C1 segment of cervical spinal cord (tissue), 14 donors: ENCODE data around the gene MSL1.
"Not testable (repeated sequence)": the region's sequence is repeated elsewhere in the genome, so short reads cannot be mapped to it uniquely, and the experiment has no call there.

Experiments used
- DNase-seq, 14 donors: peaks; one replicate each; lab custom pipeline; 2025; lab: John Stamatoyannopoulos, UW

MSL1 gene

DNA sequence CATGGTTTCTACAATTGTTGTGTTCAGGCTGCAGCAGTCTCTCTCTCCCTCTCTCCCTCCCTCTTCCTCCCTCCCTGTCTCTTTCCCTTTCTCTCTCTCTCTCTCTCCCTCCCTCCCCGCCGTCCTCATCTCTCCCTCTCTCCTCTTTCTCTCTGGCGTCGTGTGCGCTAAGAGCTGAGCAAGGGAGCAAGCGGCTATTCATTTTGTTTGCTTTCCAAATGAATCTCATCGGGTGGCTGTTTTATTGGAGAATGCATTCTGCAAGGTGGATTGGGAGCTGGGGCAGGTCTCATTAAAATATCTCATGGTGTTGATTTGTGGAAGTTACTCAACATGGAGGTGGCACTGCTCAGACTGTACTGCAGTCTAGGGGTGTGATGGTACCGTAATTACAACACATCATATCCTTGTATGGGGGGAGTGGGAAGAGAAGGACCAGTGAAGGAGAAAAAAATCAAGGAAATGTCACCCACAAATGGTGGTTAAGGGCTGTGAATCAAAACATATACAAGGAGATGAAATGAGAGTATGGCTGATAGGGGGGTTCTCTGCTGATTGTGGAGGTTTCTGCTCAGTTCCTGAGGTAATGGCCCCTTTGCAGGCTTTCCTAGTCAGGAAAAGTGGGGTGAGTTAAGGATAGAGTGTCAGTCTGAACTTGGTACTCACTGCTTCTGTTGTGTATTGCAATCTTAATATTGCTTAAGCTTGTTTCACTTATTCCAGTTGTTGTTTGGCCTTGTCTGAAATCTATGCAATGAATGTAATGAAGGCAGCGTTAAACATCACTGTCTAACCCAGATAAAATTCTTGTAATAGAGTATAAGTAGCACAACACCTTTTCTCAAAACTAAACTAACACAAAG, 2.7 kb downstream of the MSL1 start:
- DNase-seq: peak in 2 of 14 donors; percentile 15 to 51

DNA sequence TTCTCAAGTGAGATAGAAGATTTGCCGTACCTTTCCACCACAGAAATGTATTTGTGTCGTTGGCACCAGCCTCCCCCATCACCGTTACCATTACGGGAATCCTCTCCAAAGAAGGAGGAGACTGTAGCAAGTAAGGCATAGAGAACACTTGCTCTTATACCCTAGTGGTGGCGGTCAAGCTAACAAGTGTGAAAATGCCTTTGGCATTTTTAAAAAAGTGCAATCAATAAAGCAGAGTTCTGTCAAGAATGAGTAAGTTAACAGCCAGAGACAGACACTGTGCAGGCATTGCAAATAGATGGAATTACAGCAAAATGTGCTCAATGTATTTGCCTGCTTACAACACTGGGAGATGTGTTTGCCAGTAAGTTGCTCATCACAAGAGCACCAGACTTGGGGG, 7.7 kb downstream of the MSL1 start:
- DNase-seq: no peak

DNA sequence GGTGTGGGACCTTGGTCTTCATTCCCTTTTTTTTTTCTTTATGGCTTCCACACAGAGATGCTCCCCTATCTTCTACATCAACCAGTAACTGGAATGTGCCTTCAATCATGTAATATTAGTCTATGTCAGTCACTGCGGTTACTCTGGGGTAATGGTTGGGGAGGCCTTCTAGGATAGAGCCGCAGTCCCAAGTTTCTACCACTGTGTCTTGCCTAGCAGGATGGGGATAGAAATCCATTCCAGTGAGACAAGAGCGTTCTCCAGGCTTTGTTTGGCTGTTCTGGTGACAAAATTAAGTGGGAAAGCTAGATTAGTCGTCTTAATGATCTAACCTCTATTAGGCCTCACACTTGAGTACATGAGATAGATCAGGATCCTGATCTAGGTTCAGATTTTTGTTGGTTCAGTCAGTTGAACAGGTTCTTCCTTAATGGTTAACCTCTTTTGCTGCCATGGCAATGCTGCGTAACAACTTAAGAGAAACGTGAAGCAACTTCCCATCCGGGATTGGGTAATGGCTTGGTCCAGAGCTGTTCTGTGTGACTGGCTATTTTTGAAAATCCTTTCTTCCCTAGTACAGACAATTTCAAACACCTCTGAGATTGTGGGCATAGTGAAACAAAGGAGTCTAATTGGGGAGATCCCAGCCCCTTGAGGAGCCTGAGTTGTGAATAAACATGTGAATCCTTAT, 8.7 kb downstream of the MSL1 start:
- DNase-seq: peak in 2 of 14 donors; percentile 4 to 15

DNA sequence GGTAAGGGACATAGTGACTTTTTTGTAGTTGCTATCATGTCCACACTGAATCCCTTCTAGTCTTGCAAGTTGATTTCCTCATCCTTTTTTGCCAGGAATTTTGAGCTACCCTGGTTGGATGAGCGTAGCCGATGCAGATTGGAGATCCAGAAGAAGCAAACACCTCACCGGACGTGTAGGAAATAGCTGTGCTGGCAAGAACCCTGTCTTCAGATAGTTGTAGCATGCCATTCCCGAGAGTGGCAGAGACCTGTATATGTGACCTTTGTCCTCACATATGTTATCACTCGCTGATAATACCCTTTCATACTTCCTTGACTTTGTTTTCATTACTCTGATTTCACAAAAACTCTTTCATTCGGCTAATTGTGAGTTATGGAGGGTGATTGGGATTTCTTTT, 12.4 kb downstream of the MSL1 start:
- no peak for DNase-seq

DNA sequence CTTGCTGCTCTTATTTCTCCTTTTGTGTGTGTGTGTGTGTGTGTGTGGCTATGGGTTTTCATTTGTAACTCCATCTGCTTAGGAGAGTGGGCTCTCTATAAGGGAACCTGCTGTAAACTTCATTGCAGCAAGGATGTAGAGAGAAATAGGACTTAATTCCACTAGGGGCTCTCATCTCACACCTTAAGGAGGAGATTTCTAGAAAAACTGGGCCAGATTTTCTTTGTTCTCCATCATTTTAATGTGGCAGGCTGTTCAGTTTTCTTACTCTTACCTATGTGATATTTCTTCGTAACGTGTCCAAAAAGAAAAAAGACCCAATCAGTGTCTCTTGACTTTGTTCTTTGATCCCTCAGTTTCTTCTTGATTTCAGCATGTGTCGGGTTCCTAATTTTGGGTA, 14.0 kb downstream of the MSL1 start:
- DNase-seq: no peak

DNA sequence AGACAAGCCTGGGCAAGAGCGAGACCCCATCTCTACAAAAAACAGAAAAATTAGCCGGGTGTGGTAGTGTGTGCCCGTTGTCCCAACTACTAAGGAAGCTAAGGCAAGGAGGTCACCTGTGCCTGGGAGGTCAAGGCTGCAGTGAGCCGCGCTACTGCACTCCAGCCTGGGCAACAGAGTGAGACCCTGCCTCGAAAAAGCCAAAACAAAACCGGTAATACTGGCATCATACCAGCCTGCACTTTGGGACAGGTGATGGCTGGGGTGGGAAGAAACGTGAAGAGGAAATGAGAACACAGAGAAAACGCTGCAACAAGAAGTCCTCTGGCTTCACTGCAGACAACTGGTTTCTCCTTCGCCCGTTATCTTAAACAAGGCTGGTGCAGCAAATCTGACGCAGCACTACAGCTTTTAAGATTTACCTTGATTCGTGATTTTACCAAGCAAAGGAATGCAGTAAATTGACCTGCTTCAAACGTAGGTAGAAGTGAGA, 17.8 kb downstream of the MSL1 start:
- DNase-seq: peak in 6 of 14 donors; percentile 26 to 72 (median 48)

DNA sequence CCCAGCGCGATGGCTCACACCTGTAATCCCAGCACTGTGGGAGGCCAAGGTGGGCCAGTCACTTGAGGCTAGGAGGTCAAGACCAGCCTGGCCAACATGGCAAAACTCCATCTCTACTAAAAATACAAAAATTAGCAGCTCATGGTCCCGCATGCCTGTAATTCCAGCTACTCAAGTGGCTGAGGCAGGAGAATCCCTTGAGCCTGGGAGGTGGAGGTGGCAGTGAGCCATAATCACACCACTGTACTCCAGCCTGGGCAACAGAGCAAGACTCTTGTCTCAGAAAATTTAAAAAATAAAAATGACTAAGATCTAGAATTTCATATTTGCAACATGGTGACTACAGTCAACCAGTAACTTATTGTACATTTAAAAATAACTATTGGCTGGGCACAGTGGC, 21.4 kb downstream of the MSL1 start:
- not testable (repeated sequence) for DNase-seq

DNA sequence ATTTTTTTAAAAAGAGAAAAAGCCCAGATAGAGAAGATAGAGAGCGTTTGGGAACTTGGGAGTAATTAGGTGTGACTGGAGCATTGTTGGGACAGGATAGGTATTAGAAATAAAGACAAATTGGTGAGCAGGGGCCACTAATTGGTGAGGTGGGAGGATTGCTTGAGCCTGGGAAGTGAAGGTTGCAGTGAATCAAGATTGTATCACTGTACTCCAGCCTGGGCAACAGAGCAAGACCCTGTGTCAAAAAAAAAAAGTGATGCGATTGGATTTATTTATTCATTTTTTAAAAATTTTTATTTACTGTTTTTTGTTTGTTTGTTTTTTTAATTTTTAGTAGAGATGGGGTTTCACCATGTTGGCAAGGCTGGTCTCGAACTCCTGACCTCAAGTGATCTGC, 23.7 kb downstream of the MSL1 start:
- DNase-seq: no peak

DNA sequence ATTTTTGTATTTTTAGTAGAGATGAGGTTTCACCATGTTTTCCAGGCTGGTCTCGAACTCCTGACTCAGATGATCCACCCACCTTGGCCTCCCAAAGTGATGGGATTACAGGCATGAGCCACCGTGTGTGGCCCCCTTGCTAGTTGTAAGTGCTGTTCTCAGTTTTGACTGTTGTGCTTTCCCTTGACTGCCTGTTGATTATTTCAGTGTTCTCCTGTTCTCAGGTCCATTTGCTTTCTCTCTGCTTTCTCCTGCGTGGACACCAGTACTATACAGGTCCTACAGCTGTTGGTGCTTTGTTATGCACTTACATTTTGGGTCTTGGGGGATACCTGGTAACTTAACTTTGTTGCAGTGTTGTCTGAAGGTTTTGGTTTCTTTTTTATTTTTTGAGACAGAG, 26.8 kb downstream of the MSL1 start:
- no peak for DNase-seq

DNA sequence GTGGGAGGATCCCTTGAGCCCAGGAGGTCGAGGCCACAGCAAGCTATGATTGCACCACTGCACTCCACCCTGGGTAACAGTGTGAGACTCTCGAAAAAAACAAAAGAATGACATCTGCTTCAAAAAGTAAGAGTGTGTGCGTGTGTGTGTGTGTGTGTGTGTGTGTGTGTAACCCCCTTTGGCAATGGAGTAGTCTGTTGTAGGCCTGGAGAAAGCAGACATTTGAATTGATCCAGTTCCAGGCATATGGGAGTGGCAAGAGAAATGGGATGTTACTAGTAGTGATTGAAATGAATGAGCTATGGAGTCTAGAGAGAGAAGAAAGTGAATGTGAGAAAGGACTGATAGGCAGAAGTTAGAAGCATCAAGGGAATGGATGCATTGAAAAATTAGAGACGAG, 28.5 kb downstream of the MSL1 start:
- no peak for DNase-seq

DNA sequence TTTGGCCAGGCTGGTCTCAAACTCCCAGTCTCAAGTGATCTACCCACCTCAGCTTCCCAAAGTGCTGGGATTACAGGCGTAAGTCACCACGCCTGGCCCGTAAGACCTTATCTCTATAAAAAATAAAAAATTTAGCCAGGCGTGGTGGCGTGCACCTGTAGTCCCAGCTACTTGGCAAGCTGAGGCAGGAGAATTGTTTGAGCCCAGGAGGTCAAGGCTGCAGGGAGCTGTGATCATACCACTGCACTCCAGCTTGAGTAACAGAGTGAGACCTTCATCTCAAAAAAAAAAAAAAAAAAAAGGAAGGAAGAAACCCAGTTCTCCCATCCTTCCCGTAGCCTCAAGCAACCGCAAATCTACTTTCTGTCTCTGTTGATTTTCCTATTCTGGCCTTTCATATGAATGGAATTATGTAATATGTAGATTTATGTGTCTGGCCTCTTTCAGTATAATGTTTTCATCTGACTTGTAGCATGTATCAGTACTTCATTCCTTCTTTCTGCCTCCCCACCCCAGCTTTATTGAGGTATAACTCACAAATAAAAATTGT, 29.7 kb downstream of the MSL1 start:
- no peak for DNase-seq

DNA sequence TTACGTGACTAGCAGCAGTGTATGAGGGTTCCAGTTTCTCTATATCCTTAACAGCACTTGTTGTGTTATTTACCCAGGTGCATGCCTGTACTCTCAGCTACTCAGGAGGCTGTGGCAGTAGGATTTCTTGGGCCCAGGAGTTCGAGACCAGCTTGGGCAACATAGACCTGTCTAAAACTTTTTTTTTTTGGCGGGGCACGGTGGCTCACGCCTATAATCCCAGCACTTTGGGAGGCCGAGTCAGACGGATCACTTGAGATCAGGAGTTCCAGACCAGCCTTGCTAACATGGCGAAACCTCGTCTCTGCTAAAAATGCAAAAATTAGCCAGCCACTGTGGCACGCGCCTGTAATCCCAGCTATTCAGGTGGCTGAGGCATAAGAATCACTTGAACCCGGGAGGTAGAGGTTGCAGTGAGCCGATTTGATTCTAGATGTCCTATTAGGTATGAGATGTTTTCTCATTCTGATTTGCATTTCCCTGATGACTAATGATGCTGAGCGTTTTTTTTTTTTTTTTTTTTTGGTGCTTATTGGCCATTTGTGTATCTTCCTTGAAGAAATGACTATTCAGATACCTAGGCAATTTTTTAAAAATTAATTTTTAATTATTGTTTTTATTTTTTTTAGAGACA, 31.9 kb downstream of the MSL1 start:
- no peak for DNase-seq

DNA sequence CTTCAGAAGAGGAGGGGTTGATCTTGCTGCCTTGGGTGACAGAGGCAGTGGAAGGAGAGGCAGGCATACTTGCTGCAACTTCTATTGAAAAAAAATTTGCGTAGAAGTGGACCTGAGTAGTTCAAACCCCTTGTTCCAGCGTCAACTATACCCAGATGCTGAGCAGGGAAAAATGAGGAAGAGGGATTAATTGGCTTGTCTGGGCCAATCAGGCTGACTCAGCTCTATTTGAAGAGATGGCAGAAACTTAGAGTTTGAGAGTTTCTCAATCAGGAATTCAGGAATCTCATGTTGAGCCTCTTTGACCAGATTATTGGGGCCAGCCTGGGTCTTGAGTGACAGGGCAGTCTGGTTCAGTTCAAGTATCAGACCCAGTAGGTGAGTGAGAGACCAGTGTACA, 36.2 kb downstream of the MSL1 start:
- no peak for DNase-seq

DNA sequence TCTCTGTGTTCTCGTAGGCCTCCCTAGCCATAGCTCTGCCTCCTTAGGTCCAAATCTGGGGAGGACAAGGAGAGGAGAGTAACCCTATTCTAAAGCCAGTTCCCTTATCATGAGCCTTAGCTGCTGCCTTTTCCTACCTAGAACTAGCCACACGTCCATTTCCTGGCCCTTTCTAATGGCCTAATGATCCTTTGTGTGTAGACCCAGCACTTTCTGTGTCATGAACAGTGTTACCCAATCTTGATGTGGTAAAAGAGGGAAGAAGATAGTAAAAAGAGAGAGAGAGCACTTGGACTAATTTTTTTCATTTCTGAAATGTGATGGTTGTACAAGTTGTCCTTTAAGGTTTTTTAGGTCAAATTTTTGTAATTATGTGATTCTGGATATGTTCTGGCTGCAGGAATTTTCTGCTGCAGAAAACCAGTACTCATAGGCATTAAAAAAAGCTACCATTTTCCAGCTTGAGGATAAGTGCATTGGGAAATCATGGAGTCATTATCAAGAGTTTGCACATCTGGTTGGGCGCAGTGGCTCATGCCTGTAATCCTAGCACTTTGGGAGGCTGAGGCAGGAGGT, 36.8 kb downstream of the MSL1 start:
- DNase-seq: no peak

DNA sequence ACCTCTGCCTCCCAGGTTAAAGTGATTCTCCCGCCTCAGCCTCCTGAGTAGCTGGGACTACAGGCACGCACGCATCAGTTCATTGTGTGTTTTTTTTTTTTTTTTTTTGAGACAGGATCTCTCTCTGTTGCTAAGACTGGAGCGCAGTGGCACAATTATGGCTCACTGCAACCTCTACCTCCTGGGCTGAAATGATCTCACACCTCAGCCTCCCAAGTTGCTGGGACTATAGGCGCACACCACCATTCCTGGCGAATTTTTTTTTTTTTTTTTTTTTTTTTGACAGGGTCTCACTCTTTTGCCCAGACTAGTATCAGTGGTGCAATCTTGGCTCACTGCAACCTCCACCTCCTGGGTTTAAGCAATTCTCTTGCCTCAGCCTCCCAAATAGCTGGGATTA, 37.7 kb downstream of the MSL1 start:
- DNase-seq: no peak

DNA sequence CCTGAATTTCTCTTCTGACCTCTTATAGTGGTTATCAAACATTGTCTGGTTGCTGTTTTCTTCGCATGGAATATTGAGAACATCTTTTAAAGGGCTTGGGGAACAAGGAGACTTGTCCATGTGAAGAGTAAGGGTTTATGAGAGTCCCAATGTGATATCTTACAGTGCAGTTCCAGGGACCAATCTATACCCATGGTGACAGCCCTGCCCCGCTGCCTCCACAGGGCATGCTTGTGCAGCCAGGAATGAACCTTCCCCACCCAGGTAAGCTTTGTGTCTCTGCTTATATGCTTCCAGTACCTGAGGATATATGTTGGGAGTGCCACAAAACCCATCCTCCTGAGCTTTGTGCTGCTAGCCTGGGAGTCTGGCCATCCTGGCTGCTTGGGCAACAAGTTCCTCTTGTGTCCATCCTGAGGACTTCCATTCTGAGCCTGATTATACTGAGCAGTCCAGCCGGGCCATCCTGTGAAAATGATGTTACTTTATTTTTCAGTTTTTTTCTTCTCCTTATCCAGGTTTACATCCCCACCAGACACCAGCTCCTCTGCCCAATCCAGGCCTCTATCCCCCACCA, 46.0 kb downstream of the MSL1 start:
- no peak for DNase-seq

DNA sequence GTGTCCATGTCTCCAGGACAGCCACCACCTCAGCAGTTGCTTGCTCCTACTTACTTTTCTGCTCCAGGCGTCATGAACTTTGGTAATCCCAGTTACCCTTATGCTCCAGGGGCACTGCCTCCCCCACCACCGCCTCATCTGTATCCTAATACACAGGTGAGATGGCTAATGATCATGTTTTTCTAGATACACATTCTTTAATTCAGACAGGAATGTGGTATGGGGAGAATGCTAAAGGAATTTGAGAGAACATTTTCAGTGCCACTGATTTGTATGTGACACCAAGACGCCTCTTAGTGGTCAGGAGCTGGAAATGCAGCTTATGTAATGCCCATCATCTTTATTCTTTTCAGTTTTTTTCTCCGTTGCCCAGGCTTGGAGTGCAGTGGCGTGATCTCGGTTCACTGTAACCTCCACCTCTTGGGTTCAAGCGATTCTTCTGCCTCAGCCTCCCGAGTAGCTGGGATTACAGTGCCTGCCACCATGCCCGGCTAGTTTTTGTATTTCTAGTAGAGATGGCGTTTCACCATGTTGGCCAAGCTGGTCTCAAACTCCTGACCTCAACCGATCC, 46.6 kb downstream of the MSL1 start:
- peak in 6 of 14 donors; percentile 13 to 68 (median 40) for DNase-seq

DNA sequence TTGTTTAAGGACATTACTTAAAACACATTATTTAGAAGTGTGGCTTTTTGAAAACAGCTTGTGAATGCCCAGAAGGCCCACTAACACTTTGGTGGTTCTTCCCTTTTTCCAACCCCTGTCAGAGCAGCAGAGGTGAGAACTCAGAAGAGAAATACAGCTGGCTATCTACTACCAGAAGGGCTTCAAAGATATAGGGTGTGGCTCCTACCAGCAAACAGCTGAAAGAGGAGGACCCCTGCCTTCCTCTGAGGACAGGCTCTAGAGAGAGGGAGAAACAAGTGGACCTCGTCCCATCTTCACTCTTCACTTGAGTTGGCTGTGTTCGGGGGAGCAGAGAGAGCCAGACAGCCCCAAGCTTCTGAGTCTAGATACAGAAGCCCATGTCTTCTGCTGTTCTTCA, 48.6 kb downstream of the MSL1 start:
- DNase-seq: no peak

DNA sequence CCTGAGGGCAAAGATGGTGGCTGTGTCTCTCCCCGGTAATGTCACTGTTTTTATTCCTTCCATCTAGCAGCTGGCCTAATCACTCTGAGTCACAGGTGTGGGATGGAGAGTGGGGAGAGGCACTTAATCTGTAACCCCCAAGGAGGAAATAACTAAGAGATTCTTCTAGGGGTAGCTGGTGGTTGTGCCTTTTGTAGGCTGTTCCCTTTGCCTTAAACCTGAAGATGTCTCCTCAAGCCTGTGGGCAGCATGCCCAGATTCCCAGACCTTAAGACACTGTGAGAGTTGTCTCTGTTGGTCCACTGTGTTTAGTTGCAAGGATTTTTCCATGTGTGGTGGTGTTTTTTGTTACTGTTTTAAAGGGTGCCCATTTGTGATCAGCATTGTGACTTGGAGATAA, 50.0 kb downstream of the MSL1 start:
- no peak for DNase-seq

DNA sequence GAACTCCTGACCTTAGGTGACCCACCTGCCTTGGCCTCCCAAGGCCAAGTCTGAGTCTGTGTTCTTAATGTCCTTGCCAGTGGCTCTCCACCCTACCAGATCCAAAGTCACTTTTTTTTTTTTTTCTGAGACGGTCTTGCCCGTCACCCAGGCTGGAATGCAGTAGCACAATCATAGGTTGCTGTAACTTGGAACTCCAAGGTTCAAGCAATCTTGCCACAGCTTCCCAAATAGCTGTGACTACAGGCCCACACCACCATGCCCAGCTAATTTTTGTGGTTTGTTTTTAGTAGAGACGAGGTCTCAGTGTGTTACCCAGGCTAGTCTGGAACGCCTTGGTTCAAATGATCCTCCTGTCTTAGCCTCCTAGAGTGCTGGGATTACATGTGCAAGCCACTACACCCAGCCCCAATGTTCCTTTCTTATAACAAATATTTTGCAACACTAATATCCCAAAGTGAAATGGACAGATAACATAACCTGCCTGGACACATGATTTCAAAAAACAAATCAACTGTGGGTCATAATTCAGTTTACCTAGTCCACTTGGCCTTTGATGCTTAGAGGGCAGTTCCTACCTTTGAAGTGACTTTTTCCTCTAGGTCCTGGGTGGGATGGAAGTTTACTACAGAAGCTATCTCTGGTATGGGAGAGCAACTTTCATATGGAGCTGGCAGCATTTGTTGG, 51.5 kb downstream of the MSL1 start:
- no peak for DNase-seq

DNA sequence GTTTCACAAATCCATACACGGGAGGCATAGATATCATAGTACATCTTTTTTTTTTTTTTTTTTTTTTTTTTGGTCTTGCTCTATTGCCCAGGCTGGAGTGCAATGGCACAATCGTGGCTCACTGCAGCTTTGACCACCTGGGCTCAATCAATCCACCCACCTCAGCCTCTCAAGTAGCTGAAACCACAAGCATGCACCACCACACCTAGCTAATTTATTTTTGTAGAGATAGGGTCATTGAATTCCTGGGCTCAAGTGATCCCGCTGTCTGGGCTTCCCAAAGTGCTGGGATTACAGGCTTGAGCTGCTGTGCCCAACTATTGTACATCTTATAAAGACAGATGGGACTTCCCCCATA, 52.0 kb downstream of the MSL1 start:
- no peak for DNase-seq
